K562 (cell line): ENCODE data around the gene OR2AJ1. TPM values are rescaled to one million over a fixed set of nuclear protein-coding genes. Genes with fewer than 3 reads are reported as not detected.

ENCODE experiments used
- ATAC-seq: fragments of 200-7000 bp; cut with Tn5 transposase; 3 replicates; pipeline ENCODE4 v1.9.1; 2020; ENCODE audit warnings: moderate library complexity
- BruUV-seq: library from RNA; stranded (reverse); fragments of 400-500 nt; replicated peaks from 2 replicates; lab custom pipeline; 2021; lab: Mats Ljungman, UMichigan
- CTCF ChIA-PET: fragments of 300-600 bp; formaldehyde crosslinking; extraction: SDS; loops from one replicate; lab custom pipeline; 2021; ENCODE audit warnings: low intra/inter-chr PET ratio; lab: Yijun Ruan, JAX
- POLR2A ChIA-PET: fragments of 300-600, 350-650 bp; sonication (Branson Sonifier 250); formaldehyde crosslinking; extraction: SDS; loops from one replicate; lab custom pipeline; 2021; ENCODE audit warnings: antibody characterized with exemption, inconsistent platforms; lab: Yijun Ruan, JAX
- DNase-seq, 4 experiments: peaks; one replicate each; pipeline versions ENCODE4 v3.0.0 to v3.0.0-alpha.2; 2011 to 2018; ENCODE audit warnings: low spot score in 3 of 4, mixed read lengths in 3 of 4; ENCODE audit errors: extremely low read depth in 1 of 4
- FAIRE-seq: peaks from 2 replicates; lab custom pipeline; 2011; peaks lifted over from hg19 to GRCh38; lab: Jason Lieb, UNC
- H2AFZ ChIP-seq: 2 replicates; pipeline ENCODE4 v1.6.0; 2011; ENCODE audit warnings: low read depth, low read length, control low read depth, inconsistent platforms
- H3K27ac ChIP-seq: fragments of 200-600 bp; 3 replicates; pipeline ENCODE4 v1.8.0; 2011; ENCODE audit warnings: low read depth, mild to moderate bottlenecking, control low read depth, inconsistent platforms, low read length, moderate library complexity, mixed read lengths; ENCODE audit errors: extremely low read depth
- H3K27me3 ChIP-seq, 2 experiments: fragments of 300-600 bp in 1 of 2; 2 replicates in 1 of 2; 3 replicates in 1 of 2; pipeline versions ENCODE4 v1.6.0 to v1.8.0; 2011; ENCODE audit warnings: inconsistent platforms in 2 of 2, low read length in 2 of 2, mild to moderate bottlenecking in 1 of 2, mixed read lengths in 1 of 2, moderate library complexity in 1 of 2; ENCODE audit not compliant: control insufficient read depth in 2 of 2, insufficient read depth in 2 of 2
- H3K36me3 ChIP-seq: fragments of 300-600 bp; 3 replicates; pipeline ENCODE4 v1.8.0; 2011; ENCODE audit warnings: mild to moderate bottlenecking, low read length, inconsistent platforms; ENCODE audit not compliant: control insufficient read depth, insufficient read depth
- H3K4me1 ChIP-seq, 2 experiments: fragments of 200-600 bp in 1 of 2; replicated peaks in 1 of 2; 2 replicates in 1 of 2; 3 replicates in 1 of 2; pipeline versions ENCODE4 v1.5.1 to v1.8.0; 2011; ENCODE audit warnings: inconsistent platforms in 2 of 2, low read length in 2 of 2, mild to moderate bottlenecking in 1 of 2, mixed read lengths in 1 of 2, moderate library complexity in 1 of 2; ENCODE audit not compliant: control insufficient read depth in 2 of 2, insufficient read depth in 2 of 2
- H3K4me2 ChIP-seq: 2 replicates; pipeline ENCODE4 v1.6.1; 2011; ENCODE audit warnings: low read length, control low read depth, inconsistent platforms, mixed read lengths; ENCODE audit not compliant: insufficient read depth
- H3K4me3 ChIP-seq: fragments of 200-600 bp; sonication (generic), shearing (Covaris generic); 2 replicates; pipeline ENCODE4 v1.5.1; 2016; ENCODE audit warnings: control low read depth, inconsistent platforms
- H3K79me2 ChIP-seq: fragments of 200-600 bp; 3 replicates; pipeline ENCODE4 v1.8.0; 2011; ENCODE audit warnings: low read length, inconsistent platforms; ENCODE audit not compliant: control insufficient read depth, insufficient read depth
- H3K9ac ChIP-seq, 2 experiments: 2 replicates each; pipeline versions ENCODE4 v1.6.0 to v1.6.1; 2011; ENCODE audit warnings: low read depth in 2 of 2, low read length in 2 of 2, control low read depth in 1 of 2, inconsistent platforms in 1 of 2, mild to moderate bottlenecking in 1 of 2, mixed read lengths in 1 of 2; ENCODE audit not compliant: insufficient read depth in 1 of 2
- H3K9me1 ChIP-seq: one replicate; pipeline ENCODE4 v1.6.0; 2011; ENCODE audit warnings: inconsistent platforms, mild to moderate bottlenecking, low read length, moderate library complexity; ENCODE audit not compliant: control insufficient read depth, insufficient read depth
- H3K9me3 ChIP-seq: replicated peaks from 2 replicates; pipeline ENCODE4 v1.5.1; 2011; ENCODE audit warnings: low read depth, low read length, inconsistent platforms; ENCODE audit not compliant: control insufficient read depth, insufficient read depth
- H4K20me1 ChIP-seq: replicated peaks from 2 replicates; pipeline ENCODE4 v1.6.1; 2011; ENCODE audit warnings: low read length, inconsistent platforms, mixed read lengths; ENCODE audit not compliant: control insufficient read depth, insufficient read depth
- BCL6 ChIP-seq: fragments of 250-450 bp; sonication (Bioruptor Pico); IDR thresholded peaks from 2 replicates; pipeline ENCODE4 v1.4.0; 2020
- CCAR2 ChIP-seq: fragments of 200-400 bp; formaldehyde crosslinking; IDR thresholded peaks from 2 replicates; pipeline ENCODE4 v1.6.1; 2017; ENCODE audit warnings: mild to moderate bottlenecking, low read depth, low read length
- E2F5 ChIP-seq: sonication (generic); formaldehyde crosslinking; IDR thresholded peaks from 2 replicates; pipeline ENCODE4 v1.8.0; 2022; ENCODE audit warnings: mild to moderate bottlenecking, missing genetic modification reagents
- EZH2 ChIP-seq: IDR thresholded peaks from 2 replicates; pipeline ENCODE4 v1.6.1; 2012; ENCODE audit warnings: low read depth, mild to moderate bottlenecking, inconsistent platforms, low read length, borderline replicate concordance
- HDAC8 ChIP-seq: fragments of 450-650 bp; IDR thresholded peaks from 2 replicates; pipeline ENCODE4 v1.6.1; 2016; ENCODE audit warnings: mild to moderate bottlenecking, missing genetic modification characterization, moderate library complexity, missing compliant biosample characterization
- HNRNPLL ChIP-seq: fragments of 200-400 bp; formaldehyde crosslinking; IDR thresholded peaks from 2 replicates; pipeline ENCODE4 v1.6.1; 2017; ENCODE audit warnings: low read length, low read depth, mild to moderate bottlenecking; ENCODE audit not compliant: poor library complexity, severe bottlenecking
- HSF4 ChIP-seq: fragments of 250-450 bp; sonication (Bioruptor Pico); IDR thresholded peaks from 2 replicates; pipeline ENCODE4 v2.1.2; 2022; ENCODE audit warnings: mild to moderate bottlenecking, moderate library complexity, borderline replicate concordance
- NRF1 ChIP-seq, 2 experiments: fragments of 450-650 bp; IDR thresholded peaks in 1 of 2; conservative IDR thresholded peaks in 1 of 2; 2 replicates each; pipeline ENCODE4 v1.6.1; 2014; ENCODE audit warnings: mild to moderate bottlenecking in 2 of 2
- RNF2 ChIP-seq: sonication (generic); IDR thresholded peaks from 2 replicates; pipeline ENCODE4 v1.6.1; 2016
- SMARCB1 ChIP-seq: IDR thresholded peaks from 2 replicates; pipeline ENCODE4 v1.6.1; 2011; ENCODE audit warnings: improper control_type of control experiment, low read depth; ENCODE audit not compliant: insufficient read length
- TCF3 ChIP-seq: sonication (generic); formaldehyde crosslinking; IDR thresholded peaks from 2 replicates; pipeline ENCODE4 v1.4.0; 2020; ENCODE audit warnings: mild to moderate bottlenecking, missing genetic modification reagents
- U2AF1 ChIP-seq: fragments of 200-400 bp; formaldehyde crosslinking; optimal IDR thresholded peaks from 2 replicates; pipeline ENCODE3; 2017; ENCODE audit warnings: mild to moderate bottlenecking, low read depth, low read length, moderate library complexity
- ZBTB9 ChIP-seq: fragments of 450-650 bp; formaldehyde crosslinking; IDR thresholded peaks from 2 replicates; pipeline ENCODE4 v1.4.0; 2020; ENCODE audit warnings: mild to moderate bottlenecking, moderate library complexity
- ZKSCAN3 ChIP-seq: fragments of 250-450 bp; sonication (Bioruptor Pico); IDR thresholded peaks from 2 replicates; pipeline ENCODE4 v1.4.0; 2020
- ZNF212 ChIP-seq: fragments of 450-650 bp; formaldehyde crosslinking; IDR thresholded peaks from 2 replicates; pipeline ENCODE4 v1.4.0; 2020; ENCODE audit warnings: mild to moderate bottlenecking
- ZNF583 ChIP-seq: fragments of 250-450 bp; sonication (Bioruptor Pico); IDR thresholded peaks from 2 replicates; pipeline ENCODE4 v1.4.0; 2020
- ZNF77 ChIP-seq: fragments of 250-450 bp; sonication (Bioruptor Pico); IDR thresholded peaks from 2 replicates; pipeline ENCODE4 v1.5.0; 2020
- WGBS: fragments of 100-300 bp; shearing (Covaris generic); methylation state at CpG from one replicate; pipeline ENCODE4 v1.1.6; 2016; ENCODE audit warnings: low coverage, mixed read lengths; ENCODE audit not compliant: insufficient coverage; ENCODE audit errors: missing lambda C conversion rate; 5-methylcytosine and 5-hydroxymethylcytosine counted together
- in situ Hi-C: fragments of 300-500 bp; cut with MboI; formaldehyde crosslinking; loops from 4 replicates; pipeline ENCODE4 v1.15.0; 2018; ENCODE audit warnings: inconsistent platforms, mixed read lengths
- intact Hi-C: fragments of 100-400 bp; cut with micrococcal nuclease; formaldehyde crosslinking; loops from 2 replicates; pipeline ENCODE4 v1.14.2; 2022
- polyA plus RNA-seq, 8 experiments: library from polyadenylated mRNA; depleted of rRNA in 4 of 8; stranded (reverse) in 5 of 8; unstranded in 3 of 8; fragments of >200 nt; fragmentation: Nextera tagmentation in 2 of 8; fragmentation: Illumina TruSeq in 1 of 8; extraction: Ambion mirVana in 2 of 8; extraction: Trizol in 1 of 8; gene quantifications; 2 replicates each; pipeline versions ENCODE4 v1.2.1 to v1.2.3, GENCODE V29; 2011 to 2014; ENCODE audit warnings: inconsistent platforms in 1 of 8, missing spikeins in 1 of 8
- total RNA-seq, 7 experiments: library from RNA; depleted of rRNA in 6 of 7; stranded (reverse); fragments of >200 nt in 6 of 7; fragmentation: Illumina TruSeq in 2 of 7; extraction: Trizol in 2 of 7; gene quantifications; 2 replicates each; pipeline versions ENCODE4 v1.2.1 to v1.2.3, GENCODE V29; 2011 to 2021; ENCODE audit warnings: low replicate concordance in 1 of 7
- TF ChIP-seq, protein P1 (sequence below): fragments of 250-450 bp; sonication (Bioruptor Pico); IDR thresholded peaks from 2 replicates; pipeline ENCODE4 v1.4.0; 2020; ENCODE audit warnings: borderline replicate concordance

The OR2AJ1 gene
- total and polyA plus RNA-seq, 9 of the 15 experiments (the other 6 are each of a cell fraction or from before 2014, with no cell fraction given): not detected

- Histone ChIP-seq H3K36me3 (no peaks in the 10 kb centered on the region), H3K9me1 (no peaks in the 10 kb centered on the region), H3K9ac (no peak overlapping the region), H3K9me3 (no peaks in the 10 kb centered on the region; the same call in none of the 2 replicates), H3K27me3 (no peaks in the 10 kb centered on the region), H3K4me3 (no peak overlapping the region), H3K4me2 (no peak overlapping the region), H2AFZ (no peak overlapping the region), H3K4me1 (no peaks in the 10 kb centered on the region), H3K27ac (no peak overlapping the region), H4K20me1 (no peaks in the 10 kb centered on the region), H3K79me2 (no peaks in the 10 kb centered on the region)
- in situ Hi-C loops: no loop called here
- CTCF ChIA-PET: no interaction called here
- TF ChIP-seq HDAC8 (no peak), ZNF77 (CRISPR knock-in tag) (no peak), EZH2 (no peak), ZNF583 (CRISPR knock-in tag) (no peak), SMARCB1 (no peak), TCF3 (CRISPR knock-in tag) (no peak), BCL6 (CRISPR knock-in tag) (no peak), ZNF212 (CRISPR knock-in tag) (no peak), ZBTB9 (CRISPR knock-in tag) (no peak), RNF2 (no peak), HSF4 (no peak), CCAR2 (no peak), NRF1 (conservative IDR thresholded peaks at IDR 0.05 in 1 of 2, IDR thresholded peaks at IDR 0.05 in 1 of 2) (no peak), E2F5 (CRISPR knock-in tag) (no peak), HNRNPLL (no peak), U2AF1 (no peak), ZKSCAN3 (CRISPR knock-in tag) (no peak)
- TF ChIP-seq, protein P1, sequence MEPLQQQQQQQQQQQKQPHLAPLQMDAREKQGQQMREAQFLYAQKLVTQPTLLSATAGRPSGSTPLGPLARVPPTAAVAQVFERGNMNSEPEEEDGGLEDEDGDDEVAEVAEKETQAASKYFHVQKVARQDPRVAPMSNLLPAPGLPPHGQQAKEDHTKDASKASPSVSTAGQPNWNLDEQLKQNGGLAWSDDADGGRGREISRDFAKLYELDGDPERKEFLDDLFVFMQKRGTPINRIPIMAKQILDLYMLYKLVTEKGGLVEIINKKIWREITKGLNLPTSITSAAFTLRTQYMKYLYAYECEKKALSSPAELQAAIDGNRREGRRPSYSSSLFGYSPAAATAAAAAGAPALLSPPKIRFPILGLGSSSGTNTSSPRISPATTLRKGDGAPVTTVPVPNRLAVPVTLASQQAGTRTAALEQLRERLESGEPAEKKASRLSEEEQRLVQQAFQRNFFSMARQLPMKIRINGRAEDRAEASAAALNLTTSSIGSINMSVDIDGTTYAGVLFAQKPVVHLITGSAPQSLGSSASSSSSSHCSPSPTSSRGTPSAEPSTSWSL (CRISPR knock-in tag): no peak
- 80% methylated on average over 14 of the region's 14 CpGs for WGBS
- FAIRE-seq: no peak
- DNase-seq: no peak
- intact Hi-C loops: no loop called here
- no TSS peak for BruUV-seq
- no peak for ATAC-seq
- POLR2A ChIA-PET: interaction anchor here (1.5 to 1.6 kb wide), 2 partner anchors 9 to 11 kb away, joined by 4 to 6 read pairs; no protein-coding TSS in a partner anchor
These were observed 28.7 kb upstream of the OR2AJ1 start for GRCh38 chr1:247895976-247896375.
